GM23338 (cell line): ENCODE results near the gene RAB11FIP3. TPM values are rescaled to one million over a fixed set of nuclear protein-coding genes. Genes with fewer than 3 reads are reported as not detected.
A peak's percentile ranks its signal among the peaks of the same experiment; 100 is the strongest.

ENCODE experiments used
- ATAC-seq: fragments of 200-7000 bp; cut with Tn5 transposase; 3 replicates; pipeline ENCODE4 v1.9.1; 2020
- DNase-seq: peaks from one replicate; pipeline ENCODE4 v3.0.0-alpha.2; 2015; ENCODE audit warnings: low spot score
- H2AFZ ChIP-seq: fragments of 200-600 bp; sonication (generic); 2 replicates; pipeline ENCODE4 v1.8.0; 2016; ENCODE audit warnings: antibody characterized with exemption, mild to moderate bottlenecking, moderate library complexity
- H3F3A ChIP-seq: fragments of 200-600 bp; sonication (generic); replicated peaks from 2 replicates; pipeline ENCODE4 v1.8.0; 2017; ENCODE audit warnings: antibody characterized with exemption, mixed run types, low read depth
- H3K27ac ChIP-seq: fragments of 200-600 bp; sonication (generic); 2 replicates; pipeline ENCODE4 v1.6.1; 2016; ENCODE audit warnings: low read depth
- H3K27me3 ChIP-seq: fragments of 200-600 bp; sonication (generic); 2 replicates; pipeline ENCODE4 v1.8.0; 2016; ENCODE audit warnings: mild to moderate bottlenecking, mixed run types, moderate library complexity; ENCODE audit not compliant: insufficient read depth
- H3K36me3 ChIP-seq: fragments of 200-600 bp; sonication (generic); 2 replicates; pipeline ENCODE4 v1.8.0; 2016; ENCODE audit warnings: mild to moderate bottlenecking; ENCODE audit not compliant: insufficient read depth
- H3K4me1 ChIP-seq: fragments of 200-600 bp; sonication (generic); 2 replicates; pipeline ENCODE4 v1.8.0; 2016; ENCODE audit warnings: mild to moderate bottlenecking, moderate library complexity; ENCODE audit not compliant: insufficient read depth
- H3K4me2 ChIP-seq: fragments of 200-600 bp; sonication (generic); 2 replicates; pipeline ENCODE4 v1.7.1; 2017; ENCODE audit warnings: mixed run types
- H3K4me3 ChIP-seq: fragments of 200-600 bp; sonication (generic); 2 replicates; pipeline ENCODE4 v1.6.1; 2016; ENCODE audit warnings: mixed run types
- H3K79me2 ChIP-seq: fragments of 200-600 bp; sonication (generic); replicated peaks from 2 replicates; pipeline ENCODE4 v1.8.0; 2017; ENCODE audit warnings: mild to moderate bottlenecking; ENCODE audit not compliant: insufficient read depth
- H3K9me2 ChIP-seq: fragments of 200-600 bp; sonication (generic); 2 replicates; pipeline ENCODE4 v1.8.0; 2017; ENCODE audit not compliant: insufficient read depth
- H4K20me1 ChIP-seq: fragments of 200-600 bp; sonication (generic); replicated peaks from 2 replicates; pipeline ENCODE4 v1.8.0; 2017; ENCODE audit warnings: mild to moderate bottlenecking; ENCODE audit not compliant: insufficient read depth
- H3K27ac Mint-ChIP-seq: 2 replicates; pipeline ENCODE4 v1.8.0; 2020; ENCODE audit warnings: inconsistent platforms, mild to moderate bottlenecking, moderate library complexity, mixed read lengths
- H3K27me3 Mint-ChIP-seq: 3 replicates; pipeline ENCODE4 v1.8.0; 2022; ENCODE audit warnings: low read depth, mild to moderate bottlenecking, moderate library complexity, mixed read lengths, inconsistent platforms; ENCODE audit not compliant: insufficient read depth, poor library complexity
- H3K36me3 Mint-ChIP-seq: 3 replicates; pipeline ENCODE4 v1.8.0; 2021; ENCODE audit warnings: low read depth, mild to moderate bottlenecking, inconsistent platforms, moderate library complexity, mixed read lengths
- H3K4me1 Mint-ChIP-seq: 3 replicates; pipeline ENCODE4 v1.8.0; 2020; ENCODE audit warnings: mild to moderate bottlenecking, inconsistent platforms, mixed read lengths
- H3K4me3 Mint-ChIP-seq: 3 replicates; pipeline ENCODE4 v1.8.0; 2021; ENCODE audit warnings: moderate library complexity, mild to moderate bottlenecking, inconsistent platforms, mixed read lengths
- H3K9me3 Mint-ChIP-seq: 3 replicates; pipeline ENCODE4 v1.8.0; 2020; ENCODE audit warnings: moderate library complexity, mild to moderate bottlenecking, inconsistent platforms, mixed read lengths
- CREB1 ChIP-seq: fragments of 250-450 bp; sonication (Bioruptor Pico); IDR thresholded peaks from 2 replicates; pipeline ENCODE4 v1.5.0; 2020; ENCODE audit warnings: low read depth, mild to moderate bottlenecking, moderate library complexity
- EZH2 ChIP-seq: fragments of 200-600 bp; sonication (generic); IDR thresholded peaks from one replicate; pipeline ENCODE4 v1.8.0; 2017; ENCODE audit warnings: antibody characterized with exemption, mild to moderate bottlenecking, low read depth; ENCODE audit not compliant: unreplicated experiment
- EZH2phosphoT487 ChIP-seq: fragments of 200-600 bp; sonication (generic); IDR thresholded peaks from one replicate; pipeline ENCODE4 v1.8.1; 2018; ENCODE audit warnings: antibody characterized with exemption; ENCODE audit not compliant: unreplicated experiment
- JUNB ChIP-seq: IDR thresholded peaks from one replicate; pipeline ENCODE4 v1.6.1; 2016; ENCODE audit warnings: antibody characterized with exemption; ENCODE audit not compliant: unreplicated experiment
- NANOG ChIP-seq: IDR thresholded peaks from 2 replicates; pipeline ENCODE4 v1.6.1; 2016; ENCODE audit warnings: antibody characterized with exemption, borderline replicate concordance
- POLR2AphosphoS5 ChIP-seq: IDR thresholded peaks from 2 replicates; pipeline ENCODE4 v1.6.1; 2016; ENCODE audit warnings: antibody characterized with exemption, low read depth
- STAT1 ChIP-seq: IDR thresholded peaks from one replicate; pipeline ENCODE4 v1.6.1; 2016; ENCODE audit warnings: antibody characterized with exemption; ENCODE audit not compliant: unreplicated experiment
- ZNF114 ChIP-seq: fragments of 250-450 bp; sonication (Bioruptor Pico); IDR thresholded peaks from 2 replicates; pipeline ENCODE4 v1.5.0; 2020; ENCODE audit warnings: mild to moderate bottlenecking, moderate library complexity
- ZNF331 ChIP-seq: fragments of 250-450 bp; sonication (Bioruptor Pico); IDR thresholded peaks from 2 replicates; pipeline ENCODE4 v1.5.0; 2020; ENCODE audit warnings: low read depth, mild to moderate bottlenecking, moderate library complexity
- polyA plus RNA-seq: library from polyadenylated mRNA; unstranded; fragments of >200 nt; fragmentation: Nextera tagmentation; extraction: Ambion mirVana; gene quantifications from 2 replicates; pipeline ENCODE4 v1.2.1, GENCODE V29; 2016
- total RNA-seq: library from RNA; depleted of rRNA; stranded (reverse); fragments of >200 nt; shearing (Covaris generic); gene quantifications from 2 replicates; pipeline ENCODE4 v1.2.3, GENCODE V29; 2014
- TF ChIP-seq, protein P1 (sequence below), 2 experiments: fragments of 200-600 bp in 1 of 2; sonication (generic) in 1 of 2; conservative IDR thresholded peaks; 2 replicates each; pipeline versions ENCODE4 v1.5.1 to v1.6.1; 2016 to 2017; ENCODE audit warnings: antibody characterized with exemption in 2 of 2, low read depth in 2 of 2, mild to moderate bottlenecking in 2 of 2, moderate library complexity in 1 of 2
- TF ChIP-seq, protein P2 (sequence below): fragments of 250-450 bp; sonication (Bioruptor Pico); IDR thresholded peaks from 2 replicates; pipeline ENCODE4 v1.5.0; 2020; ENCODE audit warnings: mild to moderate bottlenecking, moderate library complexity
- TF ChIP-seq, protein P3 (sequence below): IDR thresholded peaks from one replicate; pipeline ENCODE4 v1.6.1; 2018; ENCODE audit warnings: antibody characterized with exemption; ENCODE audit not compliant: unreplicated experiment
- TF ChIP-seq, protein P4 (sequence below): IDR thresholded peaks from 2 replicates; pipeline ENCODE4 v1.6.1; 2016; ENCODE audit warnings: antibody characterized with exemption

The RAB11FIP3 gene
- total and polyA plus RNA-seq, 2 experiments from 2014 or later, result 3.2 to 29.2 TPM

GRCh38 chr16:566475-567372 lies 141.3 kb downstream of the RAB11FIP3 start, which contains the start of gene NHLRC4:
TSS of gene NHLRC4 (plus strand) at chr16:567005. CDS start at chr16:568048, 1,043 bp downstream.
- H2AFZ ChIP-seq, result peak within 1 kb of the TSS; percentile 78; the same call in 1 of the 2 replicates
- H3K4me2 ChIP-seq, result peak within 1 kb of the TSS; percentile 48; the same call in 1 of the 2 replicates
- no peak within 1 kb of the TSS for H3K27ac ChIP-seq

More at GRCh38 chr16:566475-567372, 141.3 kb downstream of the RAB11FIP3 start, which contains the start of gene NHLRC4:
- no peaks in the 10 kb centered on the region for H4K20me1 ChIP-seq
- Mint-ChIP-seq H3K27ac (no peak within 1 kb of the TSS), H3K36me3 (no peaks in the 10 kb centered on the region; the same call in 2 of the 3 replicates), H3K27me3 (peaks cover 7% of the 10 kb centered on the region), H3K4me3 (0 out of 3 replicates have a peak within 1 kb of the TSS, but pooled peaks have one; percentile 19), H3K9me3 (no peaks in the 10 kb centered on the region), H3K4me1 (peaks cover 6% of the 10 kb centered on the region; the same call in 2 of the 3 replicates)
- DNase-seq (peak; percentile 84), ATAC-seq (peak; percentile 62)
- no peaks in the 10 kb centered on the region for H3K9me2 ChIP-seq
- peaks cover 8% of the 10 kb centered on the region for H3K79me2 ChIP-seq
- no peak for TF ChIP-seq ZNF114 (CRISPR knock-in tag)
- TF ChIP-seq ZNF331 (CRISPR knock-in tag), result no peak
- TF ChIP-seq, protein P1, sequence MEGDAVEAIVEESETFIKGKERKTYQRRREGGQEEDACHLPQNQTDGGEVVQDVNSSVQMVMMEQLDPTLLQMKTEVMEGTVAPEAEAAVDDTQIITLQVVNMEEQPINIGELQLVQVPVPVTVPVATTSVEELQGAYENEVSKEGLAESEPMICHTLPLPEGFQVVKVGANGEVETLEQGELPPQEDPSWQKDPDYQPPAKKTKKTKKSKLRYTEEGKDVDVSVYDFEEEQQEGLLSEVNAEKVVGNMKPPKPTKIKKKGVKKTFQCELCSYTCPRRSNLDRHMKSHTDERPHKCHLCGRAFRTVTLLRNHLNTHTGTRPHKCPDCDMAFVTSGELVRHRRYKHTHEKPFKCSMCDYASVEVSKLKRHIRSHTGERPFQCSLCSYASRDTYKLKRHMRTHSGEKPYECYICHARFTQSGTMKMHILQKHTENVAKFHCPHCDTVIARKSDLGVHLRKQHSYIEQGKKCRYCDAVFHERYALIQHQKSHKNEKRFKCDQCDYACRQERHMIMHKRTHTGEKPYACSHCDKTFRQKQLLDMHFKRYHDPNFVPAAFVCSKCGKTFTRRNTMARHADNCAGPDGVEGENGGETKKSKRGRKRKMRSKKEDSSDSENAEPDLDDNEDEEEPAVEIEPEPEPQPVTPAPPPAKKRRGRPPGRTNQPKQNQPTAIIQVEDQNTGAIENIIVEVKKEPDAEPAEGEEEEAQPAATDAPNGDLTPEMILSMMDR (conservative IDR thresholded peaks at IDR 0.05; ENCODE audit: low read depth in 2 of 2), result no peak
- TF ChIP-seq, protein P2, sequence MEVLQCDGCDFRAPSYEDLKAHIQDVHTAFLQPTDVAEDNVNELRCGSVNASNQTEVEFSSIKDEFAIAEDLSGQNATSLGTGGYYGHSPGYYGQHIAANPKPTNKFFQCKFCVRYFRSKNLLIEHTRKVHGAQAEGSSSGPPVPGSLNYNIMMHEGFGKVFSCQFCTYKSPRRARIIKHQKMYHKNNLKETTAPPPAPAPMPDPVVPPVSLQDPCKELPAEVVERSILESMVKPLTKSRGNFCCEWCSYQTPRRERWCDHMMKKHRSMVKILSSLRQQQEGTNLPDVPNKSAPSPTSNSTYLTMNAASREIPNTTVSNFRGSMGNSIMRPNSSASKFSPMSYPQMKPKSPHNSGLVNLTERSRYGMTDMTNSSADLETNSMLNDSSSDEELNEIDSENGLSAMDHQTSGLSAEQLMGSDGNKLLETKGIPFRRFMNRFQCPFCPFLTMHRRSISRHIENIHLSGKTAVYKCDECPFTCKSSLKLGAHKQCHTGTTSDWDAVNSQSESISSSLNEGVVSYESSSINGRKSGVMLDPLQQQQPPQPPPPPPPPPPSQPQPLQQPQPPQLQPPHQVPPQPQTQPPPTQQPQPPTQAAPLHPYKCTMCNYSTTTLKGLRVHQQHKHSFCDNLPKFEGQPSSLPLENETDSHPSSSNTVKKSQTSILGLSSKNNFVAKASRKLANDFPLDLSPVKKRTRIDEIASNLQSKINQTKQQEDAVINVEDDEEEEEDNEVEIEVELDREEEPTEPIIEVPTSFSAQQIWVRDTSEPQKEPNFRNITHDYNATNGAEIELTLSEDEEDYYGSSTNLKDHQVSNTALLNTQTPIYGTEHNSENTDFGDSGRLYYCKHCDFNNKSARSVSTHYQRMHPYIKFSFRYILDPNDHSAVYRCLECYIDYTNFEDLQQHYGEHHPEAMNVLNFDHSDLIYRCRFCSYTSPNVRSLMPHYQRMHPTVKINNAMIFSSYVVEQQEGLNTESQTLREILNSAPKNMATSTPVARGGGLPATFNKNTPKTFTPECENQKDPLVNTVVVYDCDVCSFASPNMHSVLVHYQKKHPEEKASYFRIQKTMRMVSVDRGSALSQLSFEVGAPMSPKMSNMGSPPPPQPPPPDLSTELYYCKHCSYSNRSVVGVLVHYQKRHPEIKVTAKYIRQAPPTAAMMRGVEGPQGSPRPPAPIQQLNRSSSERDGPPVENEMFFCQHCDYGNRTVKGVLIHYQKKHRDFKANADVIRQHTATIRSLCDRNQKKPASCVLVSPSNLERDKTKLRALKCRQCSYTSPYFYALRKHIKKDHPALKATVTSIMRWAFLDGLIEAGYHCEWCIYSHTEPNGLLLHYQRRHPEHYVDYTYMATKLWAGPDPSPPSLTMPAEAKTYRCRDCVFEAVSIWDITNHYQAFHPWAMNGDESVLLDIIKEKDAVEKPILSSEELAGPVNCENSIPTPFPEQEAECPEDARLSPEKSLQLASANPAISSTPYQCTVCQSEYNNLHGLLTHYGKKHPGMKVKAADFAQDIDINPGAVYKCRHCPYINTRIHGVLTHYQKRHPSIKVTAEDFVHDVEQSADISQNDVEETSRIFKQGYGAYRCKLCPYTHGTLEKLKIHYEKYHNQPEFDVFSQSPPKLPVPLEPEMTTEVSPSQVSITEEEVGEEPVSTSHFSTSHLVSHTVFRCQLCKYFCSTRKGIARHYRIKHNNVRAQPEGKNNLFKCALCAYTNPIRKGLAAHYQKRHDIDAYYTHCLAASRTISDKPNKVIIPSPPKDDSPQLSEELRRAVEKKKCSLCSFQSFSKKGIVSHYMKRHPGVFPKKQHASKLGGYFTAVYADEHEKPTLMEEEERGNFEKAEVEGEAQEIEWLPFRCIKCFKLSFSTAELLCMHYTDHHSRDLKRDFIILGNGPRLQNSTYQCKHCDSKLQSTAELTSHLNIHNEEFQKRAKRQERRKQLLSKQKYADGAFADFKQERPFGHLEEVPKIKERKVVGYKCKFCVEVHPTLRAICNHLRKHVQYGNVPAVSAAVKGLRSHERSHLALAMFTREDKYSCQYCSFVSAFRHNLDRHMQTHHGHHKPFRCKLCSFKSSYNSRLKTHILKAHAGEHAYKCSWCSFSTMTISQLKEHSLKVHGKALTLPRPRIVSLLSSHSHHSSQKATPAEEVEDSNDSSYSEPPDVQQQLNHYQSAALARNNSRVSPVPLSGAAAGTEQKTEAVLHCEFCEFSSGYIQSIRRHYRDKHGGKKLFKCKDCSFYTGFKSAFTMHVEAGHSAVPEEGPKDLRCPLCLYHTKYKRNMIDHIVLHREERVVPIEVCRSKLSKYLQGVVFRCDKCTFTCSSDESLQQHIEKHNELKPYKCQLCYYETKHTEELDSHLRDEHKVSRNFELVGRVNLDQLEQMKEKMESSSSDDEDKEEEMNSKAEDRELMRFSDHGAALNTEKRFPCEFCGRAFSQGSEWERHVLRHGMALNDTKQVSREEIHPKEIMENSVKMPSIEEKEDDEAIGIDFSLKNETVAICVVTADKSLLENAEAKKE, result no peak
- TF ChIP-seq EZH2, result no peak
- TF ChIP-seq STAT1, result no peak
- TF ChIP-seq EZH2phosphoT487, result no peak
- TF ChIP-seq, protein P3, sequence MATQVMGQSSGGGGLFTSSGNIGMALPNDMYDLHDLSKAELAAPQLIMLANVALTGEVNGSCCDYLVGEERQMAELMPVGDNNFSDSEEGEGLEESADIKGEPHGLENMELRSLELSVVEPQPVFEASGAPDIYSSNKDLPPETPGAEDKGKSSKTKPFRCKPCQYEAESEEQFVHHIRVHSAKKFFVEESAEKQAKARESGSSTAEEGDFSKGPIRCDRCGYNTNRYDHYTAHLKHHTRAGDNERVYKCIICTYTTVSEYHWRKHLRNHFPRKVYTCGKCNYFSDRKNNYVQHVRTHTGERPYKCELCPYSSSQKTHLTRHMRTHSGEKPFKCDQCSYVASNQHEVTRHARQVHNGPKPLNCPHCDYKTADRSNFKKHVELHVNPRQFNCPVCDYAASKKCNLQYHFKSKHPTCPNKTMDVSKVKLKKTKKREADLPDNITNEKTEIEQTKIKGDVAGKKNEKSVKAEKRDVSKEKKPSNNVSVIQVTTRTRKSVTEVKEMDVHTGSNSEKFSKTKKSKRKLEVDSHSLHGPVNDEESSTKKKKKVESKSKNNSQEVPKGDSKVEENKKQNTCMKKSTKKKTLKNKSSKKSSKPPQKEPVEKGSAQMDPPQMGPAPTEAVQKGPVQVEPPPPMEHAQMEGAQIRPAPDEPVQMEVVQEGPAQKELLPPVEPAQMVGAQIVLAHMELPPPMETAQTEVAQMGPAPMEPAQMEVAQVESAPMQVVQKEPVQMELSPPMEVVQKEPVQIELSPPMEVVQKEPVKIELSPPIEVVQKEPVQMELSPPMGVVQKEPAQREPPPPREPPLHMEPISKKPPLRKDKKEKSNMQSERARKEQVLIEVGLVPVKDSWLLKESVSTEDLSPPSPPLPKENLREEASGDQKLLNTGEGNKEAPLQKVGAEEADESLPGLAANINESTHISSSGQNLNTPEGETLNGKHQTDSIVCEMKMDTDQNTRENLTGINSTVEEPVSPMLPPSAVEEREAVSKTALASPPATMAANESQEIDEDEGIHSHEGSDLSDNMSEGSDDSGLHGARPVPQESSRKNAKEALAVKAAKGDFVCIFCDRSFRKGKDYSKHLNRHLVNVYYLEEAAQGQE, result no peak
- TF ChIP-seq, protein P4, sequence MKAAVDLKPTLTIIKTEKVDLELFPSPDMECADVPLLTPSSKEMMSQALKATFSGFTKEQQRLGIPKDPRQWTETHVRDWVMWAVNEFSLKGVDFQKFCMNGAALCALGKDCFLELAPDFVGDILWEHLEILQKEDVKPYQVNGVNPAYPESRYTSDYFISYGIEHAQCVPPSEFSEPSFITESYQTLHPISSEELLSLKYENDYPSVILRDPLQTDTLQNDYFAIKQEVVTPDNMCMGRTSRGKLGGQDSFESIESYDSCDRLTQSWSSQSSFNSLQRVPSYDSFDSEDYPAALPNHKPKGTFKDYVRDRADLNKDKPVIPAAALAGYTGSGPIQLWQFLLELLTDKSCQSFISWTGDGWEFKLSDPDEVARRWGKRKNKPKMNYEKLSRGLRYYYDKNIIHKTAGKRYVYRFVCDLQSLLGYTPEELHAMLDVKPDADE, result no peak
- TF ChIP-seq JUNB, result no peak
- no peak for TF ChIP-seq CREB1 (CRISPR knock-in tag)
- TF ChIP-seq NANOG, result no peak
- no peak for TF ChIP-seq POLR2AphosphoS5
- H3F3A ChIP-seq, result 0 out of 2 replicates have a peak, but pooled peaks cover 11% of the 10 kb centered on the region
- H3K36me3 ChIP-seq, result no peaks in the 10 kb centered on the region
- H3K4me3 ChIP-seq, result no peak within 1 kb of the TSS
- H3K4me1 ChIP-seq, result peaks cover 17% of the 10 kb centered on the region
- peaks cover 1% of the 10 kb centered on the region; the same call in 1 of the 2 replicates for H3K27me3 ChIP-seq
